ENCODE results near the gene GALP. TPM values are rescaled to one million over a fixed set of nuclear protein-coding genes. Genes with fewer than 3 reads are reported as not detected.

The GALP gene
- polyA plus RNA-seq, 4 donors, result not detected

DNA sequence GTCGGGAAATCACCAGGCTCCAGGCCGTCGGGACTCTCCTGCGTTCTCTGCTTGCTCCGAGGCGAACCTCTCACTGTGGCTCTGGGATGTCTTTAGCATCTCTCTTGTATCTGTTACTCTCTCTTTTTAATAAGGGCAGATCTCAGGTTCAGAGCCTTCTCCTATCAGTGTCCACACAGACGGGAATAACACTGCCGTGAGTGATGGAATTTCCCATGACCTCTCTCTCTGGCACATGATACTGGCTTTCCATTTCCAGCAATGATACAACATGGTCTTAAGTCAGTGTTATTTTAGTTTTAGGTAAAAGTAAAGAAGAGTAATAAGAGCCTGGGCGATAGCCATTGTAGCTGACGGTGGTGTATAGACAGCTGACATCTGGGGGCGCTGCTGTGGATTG lies 25.4 kb upstream of the GALP start:
- H3K36me3 ChIP-seq (ENCODE audit: control insufficient read depth in 3 of 3, insufficient read depth in 2 of 3, low read depth in 1 of 3, low read length in 3 of 3), result peaks cover 0 to 58% (median 2%) of the 10 kb centered on the region in 3 donors
- WGBS, 3 donors, result 92 to 95% (median 93%) methylated on average over 11 of the region's 11 CpGs
- no peak for FAIRE-seq

DNA sequence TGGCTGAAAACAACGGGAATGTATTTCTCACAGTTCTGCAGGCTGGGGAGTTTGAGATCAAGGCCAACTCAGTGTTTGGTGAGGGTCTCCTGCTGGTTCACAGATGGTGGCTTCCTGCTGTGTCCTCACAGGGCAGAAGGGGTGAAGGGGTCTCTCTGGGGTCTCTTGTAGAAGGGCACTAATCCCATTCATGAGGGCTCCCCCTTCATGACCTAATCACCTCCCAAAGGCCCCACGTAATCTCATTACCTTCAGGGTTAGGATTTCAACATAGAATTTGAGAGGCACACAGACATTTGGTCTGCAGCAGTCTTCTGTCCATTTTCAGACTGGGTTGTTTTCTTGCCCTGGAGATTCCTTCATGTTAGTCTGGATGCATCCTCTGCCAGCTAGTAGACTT lies 23.2 kb upstream of the GALP start:
- FAIRE-seq (no peak), DNase-seq (no peak)
- H3K9me3 ChIP-seq (ENCODE audit: control insufficient read depth in 2 of 2, insufficient read depth in 1 of 2, low read depth in 1 of 2, low read length in 1 of 2), result no peaks in the 10 kb centered on the region
- no peaks in the 10 kb centered on the region for H3K27me3 ChIP-seq (ENCODE audit: control insufficient read depth in 3 of 3, insufficient read depth in 3 of 3, low read length in 3 of 3)
- H3K27ac ChIP-seq (ENCODE audit: low read depth in 1 of 3, low read length in 2 of 3), result no peak overlapping the region
- H3K4me3 ChIP-seq (ENCODE audit: low read depth in 1 of 3, low read length in 3 of 3), result no peak overlapping the region
- WGBS, 3 donors, result 83 to 95% (median 85%) methylated on average over 2 of the region's 2 CpGs
- H3K4me1 ChIP-seq (ENCODE audit: control insufficient read depth in 3 of 3, insufficient read depth in 2 of 3, low read depth in 1 of 3, low read length in 2 of 3), result no peaks in the 10 kb centered on the region
- H3K36me3 ChIP-seq (ENCODE audit: control insufficient read depth in 3 of 3, insufficient read depth in 2 of 3, low read depth in 1 of 3, low read length in 3 of 3), result peaks cover 0 to 60% (median 2%) of the 10 kb centered on the region in 3 donors

More for the DNA sequence above, 25.4 kb upstream of the GALP start:
- peaks cover 0 to 5% (median 0%) of the 10 kb centered on the region in 3 donors for H3K4me1 ChIP-seq (ENCODE audit: control insufficient read depth in 3 of 3, insufficient read depth in 2 of 3, low read depth in 1 of 3, low read length in 2 of 3)
- no peak for DNase-seq
- no peaks in the 10 kb centered on the region for H3K27me3 ChIP-seq (ENCODE audit: control insufficient read depth in 3 of 3, insufficient read depth in 3 of 3, low read length in 3 of 3)
- H3K4me3 ChIP-seq (ENCODE audit: low read depth in 1 of 3, low read length in 3 of 3), result no peak overlapping the region
- no peaks in the 10 kb centered on the region for H3K9me3 ChIP-seq (ENCODE audit: control insufficient read depth in 2 of 2, insufficient read depth in 1 of 2, low read depth in 1 of 2, low read length in 1 of 2)
- H3K27ac ChIP-seq (ENCODE audit: low read depth in 1 of 3, low read length in 2 of 3), result no peak overlapping the region

DNA sequence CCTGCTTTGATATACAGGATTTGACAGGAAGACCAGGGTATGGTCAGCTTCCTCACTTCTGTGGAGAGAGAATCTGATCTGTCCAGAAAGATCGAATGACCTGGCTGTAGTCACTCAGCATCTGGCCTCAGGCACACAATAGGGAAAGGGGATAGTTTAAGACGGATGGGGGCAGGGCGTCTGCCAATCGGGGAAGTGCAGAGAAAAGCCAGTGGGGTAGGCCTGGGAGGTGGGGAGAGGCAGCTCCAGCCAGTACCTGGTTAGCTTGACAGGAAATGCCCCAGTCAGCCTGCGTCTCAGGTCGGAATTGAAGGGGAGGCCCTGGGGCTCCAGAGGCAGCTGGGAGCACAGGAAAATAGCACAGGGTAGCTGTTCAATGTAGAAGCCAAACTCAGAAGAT lies 22.3 kb upstream of the GALP start:
- Histone ChIP-seq H3K27ac (ENCODE audit: low read depth in 1 of 3, low read length in 2 of 3) (no peak overlapping the region), H3K36me3 (ENCODE audit: control insufficient read depth in 3 of 3, insufficient read depth in 2 of 3, low read depth in 1 of 3, low read length in 3 of 3) (peaks cover 0 to 59% (median 4%) of the 10 kb centered on the region in 3 donors), H3K4me3 (ENCODE audit: low read depth in 1 of 3, low read length in 3 of 3) (no peak overlapping the region), H3K9me3 (ENCODE audit: control insufficient read depth in 2 of 2, insufficient read depth in 1 of 2, low read depth in 1 of 2, low read length in 1 of 2) (no peaks in the 10 kb centered on the region), H3K27me3 (ENCODE audit: control insufficient read depth in 3 of 3, insufficient read depth in 3 of 3, low read length in 3 of 3) (no peaks in the 10 kb centered on the region), H3K4me1 (ENCODE audit: control insufficient read depth in 3 of 3, insufficient read depth in 2 of 3, low read depth in 1 of 3, low read length in 2 of 3) (no peaks in the 10 kb centered on the region)
- no peak for FAIRE-seq
- no peak for DNase-seq
- WGBS, 3 donors, result 48 to 77% (median 71%) methylated on average over 6 of the region's 6 CpGs

DNA sequence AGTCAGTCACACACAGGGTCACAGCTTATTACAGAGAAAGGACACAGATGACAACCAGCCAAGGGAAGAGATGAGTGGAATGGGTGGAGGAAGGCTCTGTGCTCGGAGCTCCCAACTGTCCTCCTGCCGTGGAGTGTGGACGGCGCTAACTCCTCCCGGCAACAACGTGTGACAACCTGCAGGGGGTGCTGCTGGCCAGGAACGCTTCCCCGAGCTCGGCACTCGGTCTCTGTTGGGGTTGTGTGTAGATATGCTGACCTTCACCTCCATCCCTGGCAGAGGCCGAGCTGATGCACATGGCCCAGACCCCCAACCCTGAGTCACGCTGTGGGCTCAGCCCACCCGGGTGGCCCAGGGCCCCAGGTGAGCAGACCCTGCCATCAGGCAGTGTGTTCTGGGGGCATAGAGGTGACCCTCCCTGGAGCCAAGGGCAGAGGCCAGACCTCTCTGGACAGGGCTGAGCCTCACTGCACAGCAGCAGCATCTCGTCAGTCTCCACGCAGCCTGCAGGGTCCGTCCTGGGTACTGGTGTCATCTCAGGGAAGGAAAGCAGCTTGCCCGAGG lies 20.6 kb upstream of the GALP start:
- 65 to 75% (median 75%) methylated on average over 17 of the region's 17 CpGs for WGBS, 3 donors
- H3K4me3 ChIP-seq (ENCODE audit: low read depth in 1 of 3, low read length in 3 of 3), result no peak overlapping the region
- H3K36me3 ChIP-seq (ENCODE audit: control insufficient read depth in 3 of 3, insufficient read depth in 2 of 3, low read depth in 1 of 3, low read length in 3 of 3), result peaks cover 8 to 57% (median 10%) of the 10 kb centered on the region in 3 donors
- DNase-seq (no peak), FAIRE-seq (no peak)
- no peaks in the 10 kb centered on the region for H3K27me3 ChIP-seq (ENCODE audit: control insufficient read depth in 3 of 3, insufficient read depth in 3 of 3, low read length in 3 of 3)
- no peaks in the 10 kb centered on the region for H3K4me1 ChIP-seq (ENCODE audit: control insufficient read depth in 3 of 3, insufficient read depth in 2 of 3, low read depth in 1 of 3, low read length in 2 of 3)
- H3K27ac ChIP-seq (ENCODE audit: low read depth in 1 of 3, low read length in 2 of 3), result no peak overlapping the region
- H3K9me3 ChIP-seq (ENCODE audit: control insufficient read depth in 2 of 2, insufficient read depth in 1 of 2, low read depth in 1 of 2, low read length in 1 of 2), result no peaks in the 10 kb centered on the region

DNA sequence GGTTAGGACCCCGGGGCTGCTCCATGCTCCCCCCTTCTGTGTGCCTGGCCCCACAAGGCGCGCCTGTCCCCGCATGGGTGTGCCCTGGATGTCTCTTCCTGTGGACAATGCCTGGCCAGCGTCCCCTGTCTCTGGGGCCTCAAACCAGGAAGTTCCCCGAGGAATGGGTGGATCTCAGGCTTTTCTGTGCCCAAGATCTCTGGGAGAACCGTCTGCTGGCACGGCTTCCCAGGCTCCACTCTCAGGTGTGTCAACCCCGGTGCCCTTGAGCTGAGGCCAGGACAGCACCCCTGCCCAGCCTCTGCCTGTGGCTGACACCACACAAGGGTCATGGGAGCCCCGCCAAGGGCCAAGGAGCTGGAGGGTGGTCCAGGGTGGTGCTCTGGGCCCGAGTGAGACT lies 19.0 kb upstream of the GALP start:
- no peak for FAIRE-seq
- H3K27ac ChIP-seq (ENCODE audit: low read depth in 1 of 3, low read length in 2 of 3), result no peak overlapping the region

DNA sequence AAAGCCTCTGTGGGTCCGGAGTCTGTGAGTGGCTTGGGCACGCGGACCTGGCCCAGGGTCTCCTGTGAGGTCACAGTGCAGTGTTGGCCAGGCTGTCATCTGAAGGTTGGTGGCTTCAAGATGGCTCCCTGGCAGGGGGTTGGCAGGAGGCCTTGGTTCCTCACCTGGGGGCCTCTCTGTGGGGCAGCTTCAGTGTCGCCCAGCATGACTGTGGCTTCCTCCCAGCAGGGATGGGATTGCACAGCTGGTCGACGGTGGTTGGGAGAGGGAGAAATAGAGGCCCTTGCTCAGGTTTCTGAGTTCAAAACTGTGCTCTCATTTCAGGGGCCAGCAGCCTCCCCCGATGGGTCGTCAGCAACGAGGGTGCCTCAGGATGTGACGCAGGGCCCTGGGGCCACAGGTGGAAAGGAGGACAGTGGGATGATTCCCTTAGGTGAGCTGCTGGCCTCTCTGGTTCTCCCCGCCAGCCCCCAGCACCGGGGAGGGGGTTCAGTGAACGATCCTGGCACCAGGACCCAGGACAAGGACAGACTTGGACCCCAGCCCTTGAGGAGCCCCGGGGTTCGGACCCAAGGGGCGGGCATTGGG lies 17.5 kb upstream of the GALP start:
- Histone ChIP-seq H3K4me3 (ENCODE audit: low read depth in 1 of 3, low read length in 3 of 3) (no peak overlapping the region), H3K36me3 (ENCODE audit: control insufficient read depth in 3 of 3, insufficient read depth in 2 of 3, low read depth in 1 of 3, low read length in 3 of 3) (peaks cover 10 to 66% (median 11%) of the 10 kb centered on the region in 3 donors), H3K27ac (ENCODE audit: low read depth in 1 of 3, low read length in 2 of 3) (no peak overlapping the region), H3K27me3 (ENCODE audit: control insufficient read depth in 3 of 3, insufficient read depth in 3 of 3, low read length in 3 of 3) (no peaks in the 10 kb centered on the region), H3K9me3 (ENCODE audit: control insufficient read depth in 2 of 2, insufficient read depth in 1 of 2, low read depth in 1 of 2, low read length in 1 of 2) (no peaks in the 10 kb centered on the region), H3K4me1 (ENCODE audit: control insufficient read depth in 3 of 3, insufficient read depth in 2 of 3, low read depth in 1 of 3, low read length in 2 of 3) (no peaks in the 10 kb centered on the region)
- DNase-seq (no peak), FAIRE-seq (no peak)
- WGBS, 3 donors, result 94 to 95% (median 95%) methylated on average over 16 of the region's 16 CpGs

More for the DNA sequence above, 19.0 kb upstream of the GALP start:
- no peak for DNase-seq
- peaks cover 10 to 69% (median 11%) of the 10 kb centered on the region in 3 donors for H3K36me3 ChIP-seq (ENCODE audit: control insufficient read depth in 3 of 3, insufficient read depth in 2 of 3, low read depth in 1 of 3, low read length in 3 of 3)
- H3K27me3 ChIP-seq (ENCODE audit: control insufficient read depth in 3 of 3, insufficient read depth in 3 of 3, low read length in 3 of 3), result no peaks in the 10 kb centered on the region
- WGBS, 3 donors, result 55 to 72% (median 58%) methylated on average over 11 of the region's 11 CpGs
- no peaks in the 10 kb centered on the region for H3K4me1 ChIP-seq (ENCODE audit: control insufficient read depth in 3 of 3, insufficient read depth in 2 of 3, low read depth in 1 of 3, low read length in 2 of 3)
- no peak overlapping the region for H3K4me3 ChIP-seq (ENCODE audit: low read depth in 1 of 3, low read length in 3 of 3)
- H3K9me3 ChIP-seq (ENCODE audit: control insufficient read depth in 2 of 2, insufficient read depth in 1 of 2, low read depth in 1 of 2, low read length in 1 of 2), result no peaks in the 10 kb centered on the region

DNA sequence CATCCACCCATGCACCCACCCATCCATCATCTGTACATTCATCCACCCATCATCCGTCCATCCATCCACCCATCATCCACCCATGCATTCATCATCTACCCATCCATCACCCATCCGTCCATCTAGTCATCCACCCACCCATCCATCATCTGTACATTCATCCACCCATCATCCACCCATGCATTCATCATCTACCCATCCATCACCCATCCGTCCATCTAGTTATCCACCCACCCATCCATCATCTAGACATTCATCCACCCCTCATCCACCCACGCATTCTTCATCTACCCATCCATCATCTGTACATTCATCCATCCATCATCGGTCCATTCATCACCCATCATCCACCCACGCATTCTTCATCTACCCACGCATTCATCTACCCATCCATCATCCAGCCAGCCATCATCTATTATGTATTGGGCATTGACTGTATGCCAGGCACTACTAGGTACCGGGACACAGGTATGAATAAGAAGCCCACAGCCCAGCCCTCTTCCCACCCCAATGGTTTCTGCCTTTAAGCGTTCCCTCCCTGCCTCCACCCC lies 16.7 kb upstream of the GALP start:
- Histone ChIP-seq H3K9me3 (ENCODE audit: control insufficient read depth in 2 of 2, insufficient read depth in 1 of 2, low read depth in 1 of 2, low read length in 1 of 2) (no peaks in the 10 kb centered on the region), H3K27me3 (ENCODE audit: control insufficient read depth in 3 of 3, insufficient read depth in 3 of 3, low read length in 3 of 3) (no peaks in the 10 kb centered on the region), H3K36me3 (ENCODE audit: control insufficient read depth in 3 of 3, insufficient read depth in 2 of 3, low read depth in 1 of 3, low read length in 3 of 3) (peaks cover 10 to 62% (median 11%) of the 10 kb centered on the region in 3 donors), H3K27ac (ENCODE audit: low read depth in 1 of 3, low read length in 2 of 3) (no peak overlapping the region), H3K4me1 (ENCODE audit: control insufficient read depth in 3 of 3, insufficient read depth in 2 of 3, low read depth in 1 of 3, low read length in 2 of 3) (no peaks in the 10 kb centered on the region), H3K4me3 (ENCODE audit: low read depth in 1 of 3, low read length in 3 of 3) (no peak overlapping the region)
- DNase-seq (no peak), FAIRE-seq (no peak)
- 95 to 96% (median 95%) methylated on average over 9 of the region's 9 CpGs for WGBS, 3 donors

DNA sequence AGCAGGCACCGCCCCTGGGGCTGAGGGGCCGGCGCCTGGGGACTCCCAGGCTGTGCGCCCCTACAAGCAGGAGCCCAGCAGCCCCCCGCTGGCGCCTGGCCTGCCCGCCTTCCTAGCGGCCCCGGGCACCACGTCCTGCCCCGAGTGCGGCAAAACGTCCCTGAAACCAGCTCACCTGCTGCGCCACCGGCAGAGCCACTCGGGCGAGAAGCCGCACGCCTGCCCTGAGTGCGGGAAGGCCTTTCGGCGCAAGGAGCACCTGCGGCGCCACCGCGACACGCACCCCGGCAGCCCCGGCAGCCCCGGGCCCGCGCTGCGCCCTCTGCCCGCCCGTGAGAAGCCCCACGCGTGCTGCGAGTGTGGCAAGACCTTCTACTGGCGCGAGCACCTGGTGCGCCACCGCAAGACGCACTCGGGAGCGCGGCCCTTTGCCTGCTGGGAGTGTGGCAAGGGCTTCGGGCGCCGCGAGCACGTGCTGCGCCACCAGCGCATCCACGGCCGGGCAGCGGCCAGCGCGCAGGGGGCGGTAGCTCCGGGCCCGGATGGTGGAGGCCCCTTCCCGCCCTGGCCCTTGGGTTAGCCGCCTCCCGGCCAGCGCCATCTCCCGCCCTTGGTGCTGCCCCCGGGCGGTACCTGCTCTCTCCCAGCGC lies 16.1 kb upstream of the GALP start:
- no peak overlapping the region for H3K27ac ChIP-seq (ENCODE audit: low read depth in 1 of 3, low read length in 2 of 3)
- DNase-seq (no peak), FAIRE-seq (no peak)
- H3K4me1 ChIP-seq (ENCODE audit: control insufficient read depth in 3 of 3, insufficient read depth in 2 of 3, low read depth in 1 of 3, low read length in 2 of 3), result no peaks in the 10 kb centered on the region
- peaks cover 10 to 57% (median 11%) of the 10 kb centered on the region in 3 donors for H3K36me3 ChIP-seq (ENCODE audit: control insufficient read depth in 3 of 3, insufficient read depth in 2 of 3, low read depth in 1 of 3, low read length in 3 of 3)
- no peaks in the 10 kb centered on the region for H3K9me3 ChIP-seq (ENCODE audit: control insufficient read depth in 2 of 2, insufficient read depth in 1 of 2, low read depth in 1 of 2, low read length in 1 of 2)
- H3K4me3 ChIP-seq (ENCODE audit: low read depth in 1 of 3, low read length in 3 of 3), result no peak overlapping the region
- H3K27me3 ChIP-seq (ENCODE audit: control insufficient read depth in 3 of 3, insufficient read depth in 3 of 3, low read length in 3 of 3), result no peaks in the 10 kb centered on the region
- 97 to 98% (median 97%) methylated on average over 54 to 69 of the region's 69 CpGs for WGBS, 3 donors
